ENCODE results near the gene PRKD1.
"Not testable (repeated sequence)": the region's sequence is repeated elsewhere in the genome, so short reads cannot be mapped to it uniquely, and the experiment has no call there.

The PRKD1 gene

DNA sequence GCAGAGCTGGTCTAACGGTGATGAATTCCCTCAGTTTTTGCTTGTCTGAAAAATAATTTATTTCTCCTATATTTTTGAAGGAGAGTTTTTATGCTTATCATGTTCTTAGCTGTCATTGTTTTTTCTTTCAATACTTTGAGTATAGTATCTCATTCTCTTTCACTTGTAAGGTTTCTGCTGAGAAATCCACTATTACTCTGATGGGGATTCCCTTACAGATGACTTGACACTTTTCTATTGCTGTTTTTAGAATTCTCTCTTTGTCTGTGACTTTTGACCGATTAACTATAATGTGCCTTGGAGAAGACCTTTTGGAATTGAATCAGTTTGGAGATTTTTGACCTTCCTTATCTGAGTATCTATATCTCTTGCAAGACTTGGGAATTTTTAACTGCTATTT, 139.6 kb downstream of the PRKD1 start:
- H3K36me3 ChIP-seq (ENCODE audit: control insufficient read depth in 2 of 2, insufficient read depth in 2 of 2, low read length in 2 of 2): no peaks in the 10 kb centered on the region
- H3K9me3 ChIP-seq (ENCODE audit: control insufficient read depth in 2 of 2, low read length in 2 of 2): no peaks in the 10 kb centered on the region
- no peak overlapping the region for H3K9ac ChIP-seq (ENCODE audit: low read depth in 1 of 2, low read length in 2 of 2)
- H3K27ac ChIP-seq (ENCODE audit: low read depth in 2 of 2, low read length in 2 of 2): no peak overlapping the region
- no peaks in the 10 kb centered on the region for H3K27me3 ChIP-seq (ENCODE audit: control insufficient read depth in 2 of 2, insufficient read depth in 2 of 2, low read length in 2 of 2)
- no peak overlapping the region for H3K4me3 ChIP-seq (ENCODE audit: low read length in 2 of 2)
- H3K4me1 ChIP-seq (ENCODE audit: control insufficient read depth in 2 of 2, insufficient read depth in 2 of 2, low read length in 2 of 2): no peaks in the 10 kb centered on the region

DNA sequence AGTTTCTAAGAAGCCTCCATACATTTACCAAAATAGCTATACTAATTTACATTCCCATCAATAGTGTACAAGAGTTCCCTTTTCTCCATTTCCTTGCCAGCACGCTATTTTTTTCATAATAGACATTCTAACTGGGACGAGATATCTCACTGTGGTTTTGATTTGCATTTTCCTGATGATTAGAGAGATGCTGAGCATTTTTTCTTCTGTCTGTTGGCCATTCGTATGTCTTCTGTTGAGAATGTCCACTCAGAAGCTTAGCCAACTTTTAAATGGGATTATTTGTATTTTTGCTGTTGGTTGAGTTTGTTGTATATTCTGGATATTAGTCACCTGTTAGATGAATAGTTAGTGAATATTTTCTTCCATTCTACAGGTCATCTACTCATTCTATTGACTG, 144.1 kb downstream of the PRKD1 start:
- Histone ChIP-seq H3K27ac (ENCODE audit: low read depth in 2 of 2, low read length in 2 of 2) (no peak overlapping the region), H3K27me3 (ENCODE audit: control insufficient read depth in 2 of 2, insufficient read depth in 2 of 2, low read length in 2 of 2) (no peaks in the 10 kb centered on the region), H3K4me1 (ENCODE audit: control insufficient read depth in 2 of 2, insufficient read depth in 2 of 2, low read length in 2 of 2) (no peaks in the 10 kb centered on the region), H3K36me3 (ENCODE audit: control insufficient read depth in 2 of 2, insufficient read depth in 2 of 2, low read length in 2 of 2) (no peaks in the 10 kb centered on the region), H3K4me3 (ENCODE audit: low read length in 2 of 2) (no peak overlapping the region), H3K9ac (ENCODE audit: low read depth in 1 of 2, low read length in 2 of 2) (no peak overlapping the region), H3K9me3 (ENCODE audit: control insufficient read depth in 2 of 2, low read length in 2 of 2) (no peaks in the 10 kb centered on the region)

- Histone ChIP-seq H3K27ac (ENCODE audit: low read depth in 2 of 2, low read length in 2 of 2) (no peak overlapping the region), H3K4me1 (ENCODE audit: control insufficient read depth in 2 of 2, insufficient read depth in 2 of 2, low read length in 2 of 2) (no peaks in the 10 kb centered on the region), H3K9me3 (ENCODE audit: control insufficient read depth in 2 of 2, low read length in 2 of 2) (no peaks in the 10 kb centered on the region), H3K4me3 (ENCODE audit: low read length in 2 of 2) (no peak overlapping the region), H3K27me3 (ENCODE audit: control insufficient read depth in 2 of 2, insufficient read depth in 2 of 2, low read length in 2 of 2) (no peaks in the 10 kb centered on the region), H3K9ac (ENCODE audit: low read depth in 1 of 2, low read length in 2 of 2) (no peak overlapping the region), H3K36me3 (ENCODE audit: control insufficient read depth in 2 of 2, insufficient read depth in 2 of 2, low read length in 2 of 2) (no peaks in the 10 kb centered on the region)
Measured at GRCh38 chr14:29782041-29782440, 145.6 kb downstream of the PRKD1 start.

GRCh38 chr14:29777142-29777541, 150.5 kb downstream of the PRKD1 start:
- not testable (repeated sequence) for H3K9ac ChIP-seq (ENCODE audit: low read depth in 1 of 2, low read length in 2 of 2); H3K27me3 ChIP-seq (ENCODE audit: control insufficient read depth in 2 of 2, insufficient read depth in 2 of 2, low read length in 2 of 2); H3K36me3 ChIP-seq (ENCODE audit: control insufficient read depth in 2 of 2, insufficient read depth in 2 of 2, low read length in 2 of 2); H3K4me3 ChIP-seq (ENCODE audit: low read length in 2 of 2); H3K4me1 ChIP-seq (ENCODE audit: control insufficient read depth in 2 of 2, insufficient read depth in 2 of 2, low read length in 2 of 2); H3K27ac ChIP-seq (ENCODE audit: low read depth in 2 of 2, low read length in 2 of 2); H3K9me3 ChIP-seq (ENCODE audit: control insufficient read depth in 2 of 2, low read length in 2 of 2)

- Histone ChIP-seq H3K36me3 (ENCODE audit: control insufficient read depth in 2 of 2, insufficient read depth in 2 of 2, low read length in 2 of 2) (no peaks in the 10 kb centered on the region), H3K27me3 (ENCODE audit: control insufficient read depth in 2 of 2, insufficient read depth in 2 of 2, low read length in 2 of 2) (no peaks in the 10 kb centered on the region), H3K4me3 (ENCODE audit: low read length in 2 of 2) (no peak overlapping the region), H3K4me1 (ENCODE audit: control insufficient read depth in 2 of 2, insufficient read depth in 2 of 2, low read length in 2 of 2) (no peaks in the 10 kb centered on the region), H3K9me3 (ENCODE audit: control insufficient read depth in 2 of 2, low read length in 2 of 2) (no peaks in the 10 kb centered on the region), H3K27ac (ENCODE audit: low read depth in 2 of 2, low read length in 2 of 2) (no peak overlapping the region), H3K9ac (ENCODE audit: low read depth in 1 of 2, low read length in 2 of 2) (no peak overlapping the region)
Measured at GRCh38 chr14:29773990-29774389, 153.7 kb downstream of the PRKD1 start.

GRCh38 chr14:29763342-29763858, 164.2 kb downstream of the PRKD1 start:
- Histone ChIP-seq H3K27ac (ENCODE audit: low read depth in 2 of 2, low read length in 2 of 2) (no peak overlapping the region), H3K9me3 (ENCODE audit: control insufficient read depth in 2 of 2, low read length in 2 of 2) (no peaks in the 10 kb centered on the region), H3K4me1 (ENCODE audit: control insufficient read depth in 2 of 2, insufficient read depth in 2 of 2, low read length in 2 of 2) (no peaks in the 10 kb centered on the region), H3K4me3 (ENCODE audit: low read length in 2 of 2) (no peak overlapping the region), H3K27me3 (ENCODE audit: control insufficient read depth in 2 of 2, insufficient read depth in 2 of 2, low read length in 2 of 2) (no peaks in the 10 kb centered on the region), H3K9ac (ENCODE audit: low read depth in 1 of 2, low read length in 2 of 2) (no peak overlapping the region), H3K36me3 (ENCODE audit: control insufficient read depth in 2 of 2, insufficient read depth in 2 of 2, low read length in 2 of 2) (no peaks in the 10 kb centered on the region)

- H3K9ac ChIP-seq (ENCODE audit: low read depth in 1 of 2, low read length in 2 of 2): no peak overlapping the region
Measured at GRCh38 chr14:29759521-29760340, 167.9 kb downstream of the PRKD1 start.

DNA sequence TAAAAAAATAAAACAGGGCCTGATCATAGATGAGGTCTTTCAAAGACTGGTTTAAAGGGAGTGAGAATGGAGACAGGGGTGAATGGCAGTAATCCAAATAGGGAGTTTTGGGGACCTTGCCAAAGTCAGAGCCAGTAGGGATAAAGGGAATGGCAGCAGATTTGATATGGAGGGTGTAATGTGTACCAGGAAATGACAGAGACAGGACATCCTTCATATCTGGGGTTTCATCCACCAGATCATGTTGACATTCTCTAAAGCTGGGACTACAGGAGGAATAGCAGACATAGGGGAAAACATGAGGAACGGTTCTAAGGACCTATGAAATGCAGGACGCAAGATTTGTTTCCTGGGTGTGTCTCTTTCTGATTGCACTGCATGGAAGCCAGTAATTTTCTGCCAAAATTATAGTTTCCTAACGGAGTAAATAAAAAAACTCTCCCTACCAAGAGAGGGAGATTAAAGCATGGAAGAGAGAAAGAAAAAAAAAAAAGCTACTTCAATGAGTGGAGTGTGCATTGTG, 169.9 kb downstream of the PRKD1 start:
- Histone ChIP-seq H3K4me1 (ENCODE audit: control insufficient read depth in 2 of 2, insufficient read depth in 2 of 2, low read length in 2 of 2) (no peaks in the 10 kb centered on the region), H3K36me3 (ENCODE audit: control insufficient read depth in 2 of 2, insufficient read depth in 2 of 2, low read length in 2 of 2) (no peaks in the 10 kb centered on the region), H3K9me3 (ENCODE audit: control insufficient read depth in 2 of 2, low read length in 2 of 2) (no peaks in the 10 kb centered on the region), H3K9ac (ENCODE audit: low read depth in 1 of 2, low read length in 2 of 2) (no peak overlapping the region), H3K4me3 (ENCODE audit: low read length in 2 of 2) (no peak overlapping the region), H3K27ac (ENCODE audit: low read depth in 2 of 2, low read length in 2 of 2) (no peak overlapping the region), H3K27me3 (ENCODE audit: control insufficient read depth in 2 of 2, insufficient read depth in 2 of 2, low read length in 2 of 2) (no peaks in the 10 kb centered on the region)

More at GRCh38 chr14:29759521-29760340, 167.9 kb downstream of the PRKD1 start:
- H3K9me3 ChIP-seq (ENCODE audit: control insufficient read depth in 2 of 2, low read length in 2 of 2): no peaks in the 10 kb centered on the region
- no peaks in the 10 kb centered on the region for H3K4me1 ChIP-seq (ENCODE audit: control insufficient read depth in 2 of 2, insufficient read depth in 2 of 2, low read length in 2 of 2)
- H3K27ac ChIP-seq (ENCODE audit: low read depth in 2 of 2, low read length in 2 of 2): no peak overlapping the region
- no peak overlapping the region for H3K4me3 ChIP-seq (ENCODE audit: low read length in 2 of 2)
- H3K36me3 ChIP-seq (ENCODE audit: control insufficient read depth in 2 of 2, insufficient read depth in 2 of 2, low read length in 2 of 2): no peaks in the 10 kb centered on the region
- no peaks in the 10 kb centered on the region for H3K27me3 ChIP-seq (ENCODE audit: control insufficient read depth in 2 of 2, insufficient read depth in 2 of 2, low read length in 2 of 2)

DNA sequence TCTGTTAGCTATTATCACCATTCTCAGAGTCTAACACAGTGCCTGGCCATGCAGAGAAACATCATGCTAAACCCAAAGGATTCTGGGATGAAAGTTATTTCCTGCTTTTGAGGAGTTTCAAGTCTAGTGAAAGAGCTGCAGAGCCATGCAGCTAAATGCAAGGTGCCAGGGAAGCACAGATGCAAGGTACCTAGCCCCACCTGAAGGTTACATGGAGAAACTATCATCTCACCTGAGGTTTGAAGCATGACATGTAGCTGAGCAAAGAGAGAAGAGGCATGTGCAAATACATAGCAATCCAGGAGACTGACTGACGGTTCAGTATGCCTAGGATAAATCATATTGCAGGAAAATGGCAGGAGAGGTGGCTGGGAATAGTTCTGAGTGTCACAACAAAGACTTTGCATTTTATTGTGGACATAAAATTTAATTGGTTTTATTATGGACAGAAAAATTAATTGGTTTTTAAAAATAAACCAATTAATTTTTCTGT, 170.4 kb downstream of the PRKD1 start:
- Histone ChIP-seq H3K9ac (ENCODE audit: low read depth in 1 of 2, low read length in 2 of 2) (no peak overlapping the region), H3K27me3 (ENCODE audit: control insufficient read depth in 2 of 2, insufficient read depth in 2 of 2, low read length in 2 of 2) (no peaks in the 10 kb centered on the region), H3K9me3 (ENCODE audit: control insufficient read depth in 2 of 2, low read length in 2 of 2) (no peaks in the 10 kb centered on the region), H3K4me1 (ENCODE audit: control insufficient read depth in 2 of 2, insufficient read depth in 2 of 2, low read length in 2 of 2) (no peaks in the 10 kb centered on the region), H3K4me3 (ENCODE audit: low read length in 2 of 2) (no peak overlapping the region), H3K27ac (ENCODE audit: low read depth in 2 of 2, low read length in 2 of 2) (no peak overlapping the region), H3K36me3 (ENCODE audit: control insufficient read depth in 2 of 2, insufficient read depth in 2 of 2, low read length in 2 of 2) (no peaks in the 10 kb centered on the region)

DNA sequence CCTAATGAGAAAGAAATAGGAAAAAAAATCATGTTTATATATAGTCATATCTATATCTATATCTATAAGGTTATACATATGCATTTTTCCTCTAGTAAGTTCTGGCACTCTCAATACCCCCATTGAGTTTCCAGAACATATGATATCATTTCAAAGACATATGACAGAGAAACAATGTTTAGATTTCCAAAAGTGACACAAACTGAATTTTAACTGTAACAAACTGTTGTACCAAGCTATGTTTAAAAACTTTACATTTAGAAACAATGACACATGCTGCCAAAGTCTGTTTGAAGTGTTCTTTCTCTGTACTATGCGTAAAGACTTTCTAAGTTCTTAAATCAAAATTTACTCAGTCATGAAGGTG, 171.6 kb downstream of the PRKD1 start:
- H3K36me3 ChIP-seq (ENCODE audit: control insufficient read depth in 2 of 2, insufficient read depth in 2 of 2, low read length in 2 of 2): no peaks in the 10 kb centered on the region
- H3K9me3 ChIP-seq (ENCODE audit: control insufficient read depth in 2 of 2, low read length in 2 of 2): no peaks in the 10 kb centered on the region
- H3K4me3 ChIP-seq (ENCODE audit: low read length in 2 of 2): no peak overlapping the region
- H3K4me1 ChIP-seq (ENCODE audit: control insufficient read depth in 2 of 2, insufficient read depth in 2 of 2, low read length in 2 of 2): no peaks in the 10 kb centered on the region
- H3K27ac ChIP-seq (ENCODE audit: low read depth in 2 of 2, low read length in 2 of 2): no peak overlapping the region
- no peaks in the 10 kb centered on the region for H3K27me3 ChIP-seq (ENCODE audit: control insufficient read depth in 2 of 2, insufficient read depth in 2 of 2, low read length in 2 of 2)
- no peak overlapping the region for H3K9ac ChIP-seq (ENCODE audit: low read depth in 1 of 2, low read length in 2 of 2)

Measured in mucosa of rectum (tissue), 2 donors.